Measurements from ENCODE around the gene CFDP1.

The CFDP1 gene

GRCh38 chr16:75371171-75371570, 62.1 kb downstream of the CFDP1 start:
- no peak for DNase-seq

- no peak for DNase-seq
Measured at GRCh38 chr16:75364286-75364791, 69.0 kb downstream of the CFDP1 start.

- DNase-seq = no peak
Measured at GRCh38 chr16:75362846-75363245, 70.5 kb downstream of the CFDP1 start.

- DNase-seq = no peak
Measured at GRCh38 chr16:75361936-75362335, 71.4 kb downstream of the CFDP1 start.

- DNase-seq = no peak
Measured at GRCh38 chr16:75354170-75354569, 79.1 kb downstream of the CFDP1 start.

- no peak for DNase-seq
Measured at GRCh38 chr16:75351183-75351582, 82.1 kb downstream of the CFDP1 start.

GRCh38 chr16:75345711-75346110, 87.6 kb downstream of the CFDP1 start:
- no peak for DNase-seq

GRCh38 chr16:75343941-75344340, 89.4 kb downstream of the CFDP1 start:
- no peak for DNase-seq

- no peak for DNase-seq
Measured at GRCh38 chr16:75343286-75343685, 90.0 kb downstream of the CFDP1 start.

- no peak for DNase-seq
Measured at GRCh38 chr16:75342308-75342811, 90.9 kb downstream of the CFDP1 start.

- DNase-seq = no peak
Measured at GRCh38 chr16:75341564-75342307, 91.6 kb downstream of the CFDP1 start.

- DNase-seq = no peak
Measured at GRCh38 chr16:75340741-75341491, 92.4 kb downstream of the CFDP1 start.

- DNase-seq = no peak
Measured at GRCh38 chr16:75337430-75337829, 95.9 kb downstream of the CFDP1 start.

GRCh38 chr16:75336521-75336920, 96.8 kb downstream of the CFDP1 start:
- no peak for DNase-seq

GRCh38 chr16:75333721-75334163, 99.6 kb downstream of the CFDP1 start:
- DNase-seq = no peak

- no peak for DNase-seq
Measured at GRCh38 chr16:75329943-75330342, 103.4 kb downstream of the CFDP1 start.

- no peak for DNase-seq
Measured at GRCh38 chr16:75326333-75326732, 107.0 kb downstream of the CFDP1 start.

- DNase-seq = no peak
Measured at GRCh38 chr16:75323933-75324332, 109.4 kb downstream of the CFDP1 start.

GRCh38 chr16:75323198-75323597, 110.1 kb downstream of the CFDP1 start:
- DNase-seq = no peak

- no peak for DNase-seq
Measured at GRCh38 chr16:75322740-75323139, 110.6 kb downstream of the CFDP1 start.

GRCh38 chr16:75320435-75320834, 112.9 kb downstream of the CFDP1 start:
- DNase-seq = no peak

GRCh38 chr16:75319513-75320411, 113.5 kb downstream of the CFDP1 start:
- no peak for DNase-seq

GRCh38 chr16:75318737-75319136, 114.6 kb downstream of the CFDP1 start:
- DNase-seq = no peak
